SK-N-SH treated with all-trans-retinoic acid at 6 μM for 48 hours (cell line): ENCODE measurements around the gene ZPLD1.

Experiments
- ATAC-seq: fragments of 200-7000 bp; cut with Tn5 transposase; 3 replicates; pipeline ENCODE4 v1.9.1; 2020; ENCODE audit warnings: mild to moderate bottlenecking, moderate library complexity
- ARNTL ChIP-seq: fragments of 450-650 bp; formaldehyde crosslinking; IDR thresholded peaks from 2 replicates; pipeline ENCODE4 v1.5.0; 2020; ENCODE audit warnings: low read depth, mild to moderate bottlenecking, moderate library complexity, borderline replicate concordance
- BACH2 ChIP-seq: fragments of 250-450 bp; sonication (Bioruptor Pico); IDR thresholded peaks from 2 replicates; pipeline ENCODE4 v1.9.0; 2021; ENCODE audit warnings: mild to moderate bottlenecking, borderline replicate concordance
- CSDC2 ChIP-seq: fragments of 250-450 bp; sonication (Bioruptor Pico); IDR thresholded peaks from 2 replicates; pipeline ENCODE4 v1.5.0; 2020; ENCODE audit warnings: mild to moderate bottlenecking, moderate library complexity
- ESRRG ChIP-seq: fragments of 250-450 bp; sonication (Bioruptor Pico); IDR thresholded peaks from 2 replicates; pipeline ENCODE4 v1.6.1; 2021; ENCODE audit warnings: mild to moderate bottlenecking
- GLIS3 ChIP-seq: fragments of 250-450 bp; sonication (Bioruptor Pico); IDR thresholded peaks from 2 replicates; pipeline ENCODE4 v1.5.0; 2020; ENCODE audit warnings: mild to moderate bottlenecking, moderate library complexity
- ISL1 ChIP-seq: fragments of 250-450 bp; sonication (Bioruptor Pico); IDR thresholded peaks from 2 replicates; pipeline ENCODE4 v2.1.2; 2022; ENCODE audit warnings: mild to moderate bottlenecking, moderate library complexity
- OSR1 ChIP-seq: fragments of 250-450 bp; sonication (Bioruptor Pico); IDR thresholded peaks from 2 replicates; pipeline ENCODE4 v1.8.0; 2022; ENCODE audit warnings: moderate library complexity, mild to moderate bottlenecking, inconsistent platforms
- PPARA ChIP-seq: fragments of 250-450 bp; sonication (Bioruptor Pico); IDR thresholded peaks from 2 replicates; pipeline ENCODE4 v1.5.0; 2020; ENCODE audit warnings: mild to moderate bottlenecking, borderline replicate concordance
- RARB ChIP-seq: fragments of 250-450 bp; sonication (Bioruptor Pico); IDR thresholded peaks from 2 replicates; pipeline ENCODE4 v1.8.0; 2021; ENCODE audit warnings: mild to moderate bottlenecking, moderate library complexity
- SNAI2 ChIP-seq: fragments of 250-450 bp; sonication (Bioruptor Pico); IDR thresholded peaks from 2 replicates; pipeline ENCODE4 v1.5.0; 2020; ENCODE audit warnings: mild to moderate bottlenecking, moderate library complexity
- TCF4 ChIP-seq: fragments of 250-450 bp; sonication (Bioruptor Pico); IDR thresholded peaks from 2 replicates; pipeline ENCODE4 v1.8.0; 2021; ENCODE audit warnings: mild to moderate bottlenecking, moderate library complexity, borderline replicate concordance
- TOX ChIP-seq: fragments of 250-450 bp; sonication (Bioruptor Pico); IDR thresholded peaks from 2 replicates; pipeline ENCODE4 v1.8.0; 2021; ENCODE audit warnings: mild to moderate bottlenecking, moderate library complexity, borderline replicate concordance
- ZC3H10 ChIP-seq: fragments of 250-450 bp; sonication (Bioruptor Pico); IDR thresholded peaks from 2 replicates; pipeline ENCODE4 v1.5.1; 2021; ENCODE audit warnings: mild to moderate bottlenecking, moderate library complexity
- ZFP3 ChIP-seq: fragments of 250-450 bp; sonication (Bioruptor Pico); IDR thresholded peaks from 2 replicates; pipeline ENCODE4 v1.5.0; 2020; ENCODE audit warnings: mild to moderate bottlenecking, moderate library complexity
- ZFP30 ChIP-seq: fragments of 450-650 bp; formaldehyde crosslinking; IDR thresholded peaks from 2 replicates; pipeline ENCODE4 v1.5.0; 2022; ENCODE audit warnings: mild to moderate bottlenecking, moderate library complexity
- ZNF565 ChIP-seq: fragments of 450-650 bp; formaldehyde crosslinking; conservative IDR thresholded peaks from 2 replicates; pipeline ENCODE4 v1.5.0; 2020; ENCODE audit warnings: low read depth, mild to moderate bottlenecking, moderate library complexity
- ZNF8 ChIP-seq: fragments of 450-650 bp; formaldehyde crosslinking; IDR thresholded peaks from 2 replicates; pipeline ENCODE4 v1.5.0; 2020; ENCODE audit warnings: mild to moderate bottlenecking, moderate library complexity
- TF ChIP-seq, protein P1 (sequence below): fragments of 250-450 bp; sonication (Bioruptor Pico); IDR thresholded peaks from 2 replicates; pipeline ENCODE4 v1.8.0; 2020; ENCODE audit warnings: mild to moderate bottlenecking, moderate library complexity, borderline replicate concordance
- TF ChIP-seq, protein P2 (sequence below): fragments of 250-450 bp; sonication (Bioruptor Pico); IDR thresholded peaks from 2 replicates; pipeline ENCODE4 v1.5.0; 2020; ENCODE audit warnings: mild to moderate bottlenecking, moderate library complexity
- TF ChIP-seq, protein P3 (sequence below): fragments of 250-450 bp; sonication (Bioruptor Pico); IDR thresholded peaks from 2 replicates; pipeline ENCODE4 v1.8.0; 2021; ENCODE audit warnings: low read depth, mild to moderate bottlenecking, moderate library complexity, borderline replicate concordance
- TF ChIP-seq, protein P4 (sequence below): fragments of 250-450 bp; sonication (Bioruptor Pico); IDR thresholded peaks from 2 replicates; pipeline ENCODE4 v1.5.1; 2021; ENCODE audit warnings: mild to moderate bottlenecking, moderate library complexity
- TF ChIP-seq, protein P5 (sequence below): fragments of 250-450 bp; sonication (Bioruptor Pico); IDR thresholded peaks from 2 replicates; pipeline ENCODE4 v1.5.1; 2020; ENCODE audit warnings: low read depth, mild to moderate bottlenecking, moderate library complexity

The ZPLD1 gene

DNA sequence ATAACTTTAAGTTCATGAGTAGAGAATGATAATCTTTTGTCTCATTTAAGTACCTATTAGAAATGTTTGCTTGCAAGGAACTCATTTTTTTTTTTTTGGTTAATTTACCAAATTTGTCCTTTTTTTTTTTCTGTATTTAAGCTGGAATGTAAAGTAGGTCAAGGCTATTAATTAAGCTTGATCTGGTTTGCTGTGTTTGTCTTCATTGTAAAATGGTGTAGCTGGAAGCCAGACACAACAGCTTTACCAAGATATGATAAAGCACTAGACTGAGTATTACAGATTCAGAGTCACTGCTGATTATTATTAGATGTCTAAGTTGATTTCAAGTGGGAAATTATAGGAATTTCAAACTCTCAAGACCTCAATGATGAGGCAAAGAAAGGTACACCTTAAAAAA, 15.0 kb upstream of the ZPLD1 start:
- TF ChIP-seq TCF4: peak; percentile 57; the same call in 1 of the 2 replicates
- no peak for TF ChIP-seq CSDC2 (CRISPR knock-in tag)
- TF ChIP-seq, all 23 proteins: peak for 1
- no peak for ATAC-seq

DNA sequence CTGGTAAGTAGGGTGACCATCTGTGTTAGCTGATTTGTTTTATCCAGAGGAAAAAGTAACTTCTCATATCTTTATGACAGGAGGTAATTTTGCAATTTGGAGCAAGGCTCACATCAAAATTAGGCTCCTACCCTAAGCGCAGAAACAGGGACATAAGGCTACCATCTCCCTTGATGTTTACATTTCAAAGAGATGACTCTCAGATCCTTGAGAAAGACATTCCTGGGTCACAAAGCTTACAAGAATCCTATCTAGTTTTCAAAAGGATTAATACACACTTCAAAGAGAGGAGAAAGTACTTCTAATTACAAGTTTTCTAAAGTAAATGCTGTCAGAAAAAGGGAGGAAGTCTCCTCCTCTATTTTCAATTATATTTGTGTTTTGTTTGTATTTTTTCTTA, 7.0 kb downstream of the ZPLD1 start:
- TF ChIP-seq CSDC2 (CRISPR knock-in tag): no peak
- no peak for TF ChIP-seq PPARA
- no peak for TF ChIP-seq ZFP30 (CRISPR knock-in tag)
- no peak for TF ChIP-seq ZNF565 (CRISPR knock-in tag)
- TF ChIP-seq, protein P1, sequence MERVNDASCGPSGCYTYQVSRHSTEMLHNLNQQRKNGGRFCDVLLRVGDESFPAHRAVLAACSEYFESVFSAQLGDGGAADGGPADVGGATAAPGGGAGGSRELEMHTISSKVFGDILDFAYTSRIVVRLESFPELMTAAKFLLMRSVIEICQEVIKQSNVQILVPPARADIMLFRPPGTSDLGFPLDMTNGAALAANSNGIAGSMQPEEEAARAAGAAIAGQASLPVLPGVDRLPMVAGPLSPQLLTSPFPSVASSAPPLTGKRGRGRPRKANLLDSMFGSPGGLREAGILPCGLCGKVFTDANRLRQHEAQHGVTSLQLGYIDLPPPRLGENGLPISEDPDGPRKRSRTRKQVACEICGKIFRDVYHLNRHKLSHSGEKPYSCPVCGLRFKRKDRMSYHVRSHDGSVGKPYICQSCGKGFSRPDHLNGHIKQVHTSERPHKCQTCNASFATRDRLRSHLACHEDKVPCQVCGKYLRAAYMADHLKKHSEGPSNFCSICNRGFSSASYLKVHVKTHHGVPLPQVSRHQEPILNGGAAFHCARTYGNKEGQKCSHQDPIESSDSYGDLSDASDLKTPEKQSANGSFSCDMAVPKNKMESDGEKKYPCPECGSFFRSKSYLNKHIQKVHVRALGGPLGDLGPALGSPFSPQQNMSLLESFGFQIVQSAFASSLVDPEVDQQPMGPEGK (CRISPR knock-in tag): no peak
- no peak for TF ChIP-seq ARNTL (CRISPR knock-in tag)
- TF ChIP-seq, protein P2, sequence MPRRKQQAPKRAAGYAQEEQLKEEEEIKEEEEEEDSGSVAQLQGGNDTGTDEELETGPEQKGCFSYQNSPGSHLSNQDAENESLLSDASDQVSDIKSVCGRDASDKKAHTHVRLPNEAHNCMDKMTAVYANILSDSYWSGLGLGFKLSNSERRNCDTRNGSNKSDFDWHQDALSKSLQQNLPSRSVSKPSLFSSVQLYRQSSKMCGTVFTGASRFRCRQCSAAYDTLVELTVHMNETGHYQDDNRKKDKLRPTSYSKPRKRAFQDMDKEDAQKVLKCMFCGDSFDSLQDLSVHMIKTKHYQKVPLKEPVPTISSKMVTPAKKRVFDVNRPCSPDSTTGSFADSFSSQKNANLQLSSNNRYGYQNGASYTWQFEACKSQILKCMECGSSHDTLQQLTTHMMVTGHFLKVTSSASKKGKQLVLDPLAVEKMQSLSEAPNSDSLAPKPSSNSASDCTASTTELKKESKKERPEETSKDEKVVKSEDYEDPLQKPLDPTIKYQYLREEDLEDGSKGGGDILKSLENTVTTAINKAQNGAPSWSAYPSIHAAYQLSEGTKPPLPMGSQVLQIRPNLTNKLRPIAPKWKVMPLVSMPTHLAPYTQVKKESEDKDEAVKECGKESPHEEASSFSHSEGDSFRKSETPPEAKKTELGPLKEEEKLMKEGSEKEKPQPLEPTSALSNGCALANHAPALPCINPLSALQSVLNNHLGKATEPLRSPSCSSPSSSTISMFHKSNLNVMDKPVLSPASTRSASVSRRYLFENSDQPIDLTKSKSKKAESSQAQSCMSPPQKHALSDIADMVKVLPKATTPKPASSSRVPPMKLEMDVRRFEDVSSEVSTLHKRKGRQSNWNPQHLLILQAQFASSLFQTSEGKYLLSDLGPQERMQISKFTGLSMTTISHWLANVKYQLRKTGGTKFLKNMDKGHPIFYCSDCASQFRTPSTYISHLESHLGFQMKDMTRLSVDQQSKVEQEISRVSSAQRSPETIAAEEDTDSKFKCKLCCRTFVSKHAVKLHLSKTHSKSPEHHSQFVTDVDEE (CRISPR knock-in tag): no peak
- no peak for TF ChIP-seq ZFP3 (CRISPR knock-in tag)
- no peak for TF ChIP-seq TOX (CRISPR knock-in tag)
- TF ChIP-seq, protein P3, sequence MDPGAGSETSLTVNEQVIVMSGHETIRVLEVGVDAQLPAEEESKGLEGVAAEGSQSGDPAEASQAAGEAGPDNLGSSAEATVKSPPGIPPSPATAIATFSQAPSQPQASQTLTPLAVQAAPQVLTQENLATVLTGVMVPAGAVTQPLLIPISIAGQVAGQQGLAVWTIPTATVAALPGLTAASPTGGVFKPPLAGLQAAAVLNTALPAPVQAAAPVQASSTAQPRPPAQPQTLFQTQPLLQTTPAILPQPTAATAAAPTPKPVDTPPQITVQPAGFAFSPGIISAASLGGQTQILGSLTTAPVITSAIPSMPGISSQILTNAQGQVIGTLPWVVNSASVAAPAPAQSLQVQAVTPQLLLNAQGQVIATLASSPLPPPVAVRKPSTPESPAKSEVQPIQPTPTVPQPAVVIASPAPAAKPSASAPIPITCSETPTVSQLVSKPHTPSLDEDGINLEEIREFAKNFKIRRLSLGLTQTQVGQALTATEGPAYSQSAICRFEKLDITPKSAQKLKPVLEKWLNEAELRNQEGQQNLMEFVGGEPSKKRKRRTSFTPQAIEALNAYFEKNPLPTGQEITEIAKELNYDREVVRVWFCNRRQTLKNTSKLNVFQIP (CRISPR knock-in tag): no peak
- no peak for TF ChIP-seq BACH2
- TF ChIP-seq, protein P4, sequence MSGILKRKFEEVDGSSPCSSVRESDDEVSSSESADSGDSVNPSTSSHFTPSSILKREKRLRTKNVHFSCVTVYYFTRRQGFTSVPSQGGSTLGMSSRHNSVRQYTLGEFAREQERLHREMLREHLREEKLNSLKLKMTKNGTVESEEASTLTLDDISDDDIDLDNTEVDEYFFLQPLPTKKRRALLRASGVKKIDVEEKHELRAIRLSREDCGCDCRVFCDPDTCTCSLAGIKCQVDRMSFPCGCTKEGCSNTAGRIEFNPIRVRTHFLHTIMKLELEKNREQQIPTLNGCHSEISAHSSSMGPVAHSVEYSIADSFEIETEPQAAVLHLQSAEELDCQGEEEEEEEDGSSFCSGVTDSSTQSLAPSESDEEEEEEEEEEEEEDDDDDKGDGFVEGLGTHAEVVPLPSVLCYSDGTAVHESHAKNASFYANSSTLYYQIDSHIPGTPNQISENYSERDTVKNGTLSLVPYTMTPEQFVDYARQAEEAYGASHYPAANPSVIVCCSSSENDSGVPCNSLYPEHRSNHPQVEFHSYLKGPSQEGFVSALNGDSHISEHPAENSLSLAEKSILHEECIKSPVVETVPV (CRISPR knock-in tag): no peak
- no peak for TF ChIP-seq ESRRG (CRISPR knock-in tag)
- TF ChIP-seq OSR1 (CRISPR knock-in tag): no peak
- TF ChIP-seq TCF4: no peak
- TF ChIP-seq SNAI2 (CRISPR knock-in tag): no peak
- TF ChIP-seq RARB: no peak
- no peak for TF ChIP-seq ISL1 (CRISPR knock-in tag)
- TF ChIP-seq, protein P5, sequence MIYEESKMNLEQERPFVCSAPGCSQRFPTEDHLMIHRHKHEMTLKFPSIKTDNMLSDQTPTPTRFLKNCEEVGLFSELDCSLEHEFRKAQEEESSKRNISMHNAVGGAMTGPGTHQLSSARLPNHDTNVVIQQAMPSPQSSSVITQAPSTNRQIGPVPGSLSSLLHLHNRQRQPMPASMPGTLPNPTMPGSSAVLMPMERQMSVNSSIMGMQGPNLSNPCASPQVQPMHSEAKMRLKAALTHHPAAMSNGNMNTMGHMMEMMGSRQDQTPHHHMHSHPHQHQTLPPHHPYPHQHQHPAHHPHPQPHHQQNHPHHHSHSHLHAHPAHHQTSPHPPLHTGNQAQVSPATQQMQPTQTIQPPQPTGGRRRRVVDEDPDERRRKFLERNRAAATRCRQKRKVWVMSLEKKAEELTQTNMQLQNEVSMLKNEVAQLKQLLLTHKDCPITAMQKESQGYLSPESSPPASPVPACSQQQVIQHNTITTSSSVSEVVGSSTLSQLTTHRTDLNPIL (CRISPR knock-in tag): no peak
- TF ChIP-seq, all 23 proteins: peak for 0
- no peak for ATAC-seq

DNA sequence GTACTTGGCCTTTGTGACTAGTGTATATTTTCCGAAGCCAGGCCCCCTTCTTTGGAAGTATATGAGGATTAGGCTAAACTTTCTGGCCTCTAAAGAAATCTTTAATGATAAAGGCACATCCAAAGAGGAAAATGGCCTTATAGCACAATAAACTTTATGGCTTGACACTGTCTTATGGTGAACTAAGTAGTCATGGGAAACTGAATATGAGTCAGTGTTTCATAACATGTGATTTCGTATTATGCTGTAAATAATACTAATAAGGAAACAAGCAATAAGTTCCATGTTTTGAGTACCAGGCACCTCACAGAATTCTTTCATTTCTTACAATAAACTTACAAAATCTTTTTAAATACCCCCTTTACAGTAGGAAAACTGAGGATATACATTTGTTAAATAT, 8.2 kb downstream of the ZPLD1 start:
- TF ChIP-seq RARB (no peak), ZFP3 (CRISPR knock-in tag) (no peak), TOX (CRISPR knock-in tag) (no peak), ZNF565 (CRISPR knock-in tag) (no peak), PPARA (no peak), GLIS3 (CRISPR knock-in tag) (no peak), SNAI2 (CRISPR knock-in tag) (no peak), ZNF8 (CRISPR knock-in tag) (no peak), ZC3H10 (CRISPR knock-in tag) (no peak), ZFP30 (CRISPR knock-in tag) (no peak), CSDC2 (CRISPR knock-in tag) (no peak)
- TF ChIP-seq, protein P1 (CRISPR knock-in tag): no peak
- TF ChIP-seq, protein P5 (CRISPR knock-in tag): no peak
- TF ChIP-seq, protein P2 (CRISPR knock-in tag): no peak
- ATAC-seq: no peak
